Measurements from ENCODE around the gene HSD3B1.
"Not testable (repeated sequence)": the region's sequence is repeated elsewhere in the genome, so short reads cannot be mapped to it uniquely, and the experiment has no call there.

Gene HSD3B1

GRCh38 chr1:119560402-119560801 is 53.4 kb downstream of the HSD3B1 start:
- DNase-seq, result not testable (repeated sequence)

- DNase-seq, result no peak
These were observed 57.5 kb downstream of the HSD3B1 start for GRCh38 chr1:119564548-119564947.

All from NCI-H2171 (cell line).